ENCODE data around the gene MGAT3.

DNA sequence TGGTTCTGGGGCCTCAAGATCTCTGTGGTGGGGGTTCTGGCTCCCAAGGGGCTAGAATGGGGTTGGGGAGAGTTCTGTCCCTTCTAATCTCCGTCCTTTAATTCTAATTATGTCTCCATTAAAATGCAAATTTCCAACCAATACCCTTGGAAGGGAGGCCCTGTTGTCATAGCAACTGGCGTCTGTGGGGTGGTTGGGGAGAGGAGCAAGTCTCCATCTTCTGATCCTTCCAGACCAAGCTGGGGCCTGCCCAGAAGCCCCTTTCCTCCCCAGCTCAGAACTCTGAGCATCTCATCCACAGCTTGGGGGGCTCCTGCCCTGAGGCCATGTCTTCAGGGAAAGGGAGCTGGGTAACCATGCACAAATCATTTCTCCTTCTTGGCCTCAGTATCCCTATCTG lies 81.2 kb downstream of the MGAT3 start:
- TF ChIP-seq, protein P1, sequence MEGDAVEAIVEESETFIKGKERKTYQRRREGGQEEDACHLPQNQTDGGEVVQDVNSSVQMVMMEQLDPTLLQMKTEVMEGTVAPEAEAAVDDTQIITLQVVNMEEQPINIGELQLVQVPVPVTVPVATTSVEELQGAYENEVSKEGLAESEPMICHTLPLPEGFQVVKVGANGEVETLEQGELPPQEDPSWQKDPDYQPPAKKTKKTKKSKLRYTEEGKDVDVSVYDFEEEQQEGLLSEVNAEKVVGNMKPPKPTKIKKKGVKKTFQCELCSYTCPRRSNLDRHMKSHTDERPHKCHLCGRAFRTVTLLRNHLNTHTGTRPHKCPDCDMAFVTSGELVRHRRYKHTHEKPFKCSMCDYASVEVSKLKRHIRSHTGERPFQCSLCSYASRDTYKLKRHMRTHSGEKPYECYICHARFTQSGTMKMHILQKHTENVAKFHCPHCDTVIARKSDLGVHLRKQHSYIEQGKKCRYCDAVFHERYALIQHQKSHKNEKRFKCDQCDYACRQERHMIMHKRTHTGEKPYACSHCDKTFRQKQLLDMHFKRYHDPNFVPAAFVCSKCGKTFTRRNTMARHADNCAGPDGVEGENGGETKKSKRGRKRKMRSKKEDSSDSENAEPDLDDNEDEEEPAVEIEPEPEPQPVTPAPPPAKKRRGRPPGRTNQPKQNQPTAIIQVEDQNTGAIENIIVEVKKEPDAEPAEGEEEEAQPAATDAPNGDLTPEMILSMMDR (IDR thresholded peaks at IDR 0.05; ENCODE audit: low read length): no peak
- no peak for TF ChIP-seq EZH2 (optimal IDR thresholded peaks at IDR 0.05; ENCODE audit: low read depth, low read length)

Measured in MM.1S (cell line).